A549 treated with AZD2906 at 1 μM for 4 hours (cell line): ENCODE measurements around the gene FER1L5. TPM values are rescaled to one million over a fixed set of nuclear protein-coding genes. Genes with fewer than 3 reads are reported as not detected.

Experiments
- total RNA-seq: library from RNA; stranded (reverse); fragments of 200-300 nt; extraction: Qiagen RNA extraction; gene quantifications from 5 replicates; pipeline ENCODE4 v1.2.3, GENCODE V29; 2022

The FER1L5 gene
- 0.01 TPM in 1 of 5 replicates, not detected in the others for total RNA-seq

DNA sequence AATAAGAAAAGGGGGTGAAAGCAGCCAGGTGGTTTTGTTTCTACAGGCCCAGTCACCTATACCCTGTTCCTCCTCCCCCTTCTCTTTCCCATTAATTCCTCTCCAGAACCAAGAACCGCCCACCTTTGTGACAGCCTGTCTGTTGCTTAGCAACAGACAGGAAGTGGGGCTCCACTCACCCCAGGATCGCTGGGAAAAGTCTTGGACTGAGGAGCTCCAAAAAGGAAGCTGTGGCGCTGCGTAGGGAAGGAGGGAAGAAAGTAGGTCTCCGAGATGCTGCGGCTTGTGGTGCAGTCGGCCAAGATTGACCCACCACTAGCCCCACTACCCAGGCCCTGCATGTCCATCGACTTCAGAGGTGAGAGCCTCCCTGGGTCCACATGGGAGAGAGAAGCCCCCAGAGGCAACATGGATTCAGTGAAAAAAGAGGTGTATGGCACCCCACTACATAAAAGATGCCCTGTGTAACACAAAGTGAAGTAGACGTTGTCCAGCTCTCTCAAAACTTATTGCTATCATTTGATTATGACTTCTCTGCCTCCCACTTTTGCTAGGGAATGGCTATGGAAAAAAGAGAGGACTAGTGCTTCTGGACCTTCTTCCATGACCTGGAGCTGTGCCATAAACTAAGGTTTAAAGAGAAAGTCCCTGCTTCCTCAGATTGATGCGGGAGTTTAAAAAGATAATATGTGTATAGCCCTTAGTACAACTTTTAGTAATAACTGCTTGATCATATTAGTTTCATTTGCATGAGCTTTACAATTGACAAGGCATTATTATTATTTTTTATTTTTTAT is at the start of gene FER1L5:
Gene FER1L5 (plus strand): TSS at position 201 of the 797 bp plus-strand sequence. CDS start 73 bp downstream, at position 274.

GRCh38 chr2:96638144-96639121 is 4.1 kb upstream of the FER1L5 start, which contains the start of gene KANSL3:
Gene KANSL3 (minus strand): TSS chr2:96638312. CDS start chr2:96637135, 1,177 bp downstream.

GRCh38 chr2:96739633-96740428 is 97.3 kb downstream of the FER1L5 start, which contains the start of gene LMAN2L:
Gene LMAN2L (minus strand): TSS chr2:96740064. CDS start chr2:96740040, 24 bp downstream.

Other genes starting within 250 kb of the FER1L5 start
- 0.41 to 0.89 TPM (median 0.83 TPM) in 5 replicates for gene NEURL3, start 137.4 kb upstream of the FER1L5 start, total RNA-seq
- 3.6 to 4.4 TPM (median 4.0 TPM) in 5 replicates for gene ARID5A, start 106.0 kb upstream of the FER1L5 start, total RNA-seq
- gene KANSL3, start 4.5 kb upstream of the FER1L5 start, total RNA-seq: 21.6 to 24.3 TPM (median 22.3 TPM) in 5 replicates
- 19.1 to 21.2 TPM (median 20.3 TPM) in 5 replicates for gene LMAN2L, start 97.3 kb downstream of the FER1L5 start, total RNA-seq
- 8.4 to 10.2 TPM (median 9.9 TPM) in 5 replicates for gene CNNM4, start 118.1 kb downstream of the FER1L5 start, total RNA-seq
- gene CNNM3, start 173.5 kb downstream of the FER1L5 start, total RNA-seq: 9.3 to 12.8 TPM (median 11.3 TPM) in 5 replicates
- gene ANKRD23, start 201.3 kb downstream of the FER1L5 start, total RNA-seq: 1.2 to 2.1 TPM (median 1.7 TPM) in 5 replicates
- 17.7 to 21.9 TPM (median 19.6 TPM) in 5 replicates for gene ANKRD39, start 215.3 kb downstream of the FER1L5 start, total RNA-seq
- 16.4 to 19.9 TPM (median 18.6 TPM) in 5 replicates for gene SEMA4C, start 227.3 kb downstream of the FER1L5 start, total RNA-seq